VCaP (cell line): ENCODE measurements around the gene S100A3.

Experiments
- H3K27ac ChIP-seq: fragments of 450-650 bp; 2 replicates; pipeline ENCODE4 v1.5.1; 2017
- TF ChIP-seq, protein P1 (sequence below): fragments of 450-650 bp; conservative IDR thresholded peaks from 2 replicates; pipeline ENCODE4 v1.5.1; 2017; ENCODE audit warnings: mild to moderate bottlenecking, moderate library complexity

Gene S100A3

GRCh38 chr1:153550827-153551500 is 1.9 kb upstream of the S100A3 start:
- TF ChIP-seq, protein P1, sequence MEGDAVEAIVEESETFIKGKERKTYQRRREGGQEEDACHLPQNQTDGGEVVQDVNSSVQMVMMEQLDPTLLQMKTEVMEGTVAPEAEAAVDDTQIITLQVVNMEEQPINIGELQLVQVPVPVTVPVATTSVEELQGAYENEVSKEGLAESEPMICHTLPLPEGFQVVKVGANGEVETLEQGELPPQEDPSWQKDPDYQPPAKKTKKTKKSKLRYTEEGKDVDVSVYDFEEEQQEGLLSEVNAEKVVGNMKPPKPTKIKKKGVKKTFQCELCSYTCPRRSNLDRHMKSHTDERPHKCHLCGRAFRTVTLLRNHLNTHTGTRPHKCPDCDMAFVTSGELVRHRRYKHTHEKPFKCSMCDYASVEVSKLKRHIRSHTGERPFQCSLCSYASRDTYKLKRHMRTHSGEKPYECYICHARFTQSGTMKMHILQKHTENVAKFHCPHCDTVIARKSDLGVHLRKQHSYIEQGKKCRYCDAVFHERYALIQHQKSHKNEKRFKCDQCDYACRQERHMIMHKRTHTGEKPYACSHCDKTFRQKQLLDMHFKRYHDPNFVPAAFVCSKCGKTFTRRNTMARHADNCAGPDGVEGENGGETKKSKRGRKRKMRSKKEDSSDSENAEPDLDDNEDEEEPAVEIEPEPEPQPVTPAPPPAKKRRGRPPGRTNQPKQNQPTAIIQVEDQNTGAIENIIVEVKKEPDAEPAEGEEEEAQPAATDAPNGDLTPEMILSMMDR, result no peak
- no peak overlapping the region for H3K27ac ChIP-seq

DNA sequence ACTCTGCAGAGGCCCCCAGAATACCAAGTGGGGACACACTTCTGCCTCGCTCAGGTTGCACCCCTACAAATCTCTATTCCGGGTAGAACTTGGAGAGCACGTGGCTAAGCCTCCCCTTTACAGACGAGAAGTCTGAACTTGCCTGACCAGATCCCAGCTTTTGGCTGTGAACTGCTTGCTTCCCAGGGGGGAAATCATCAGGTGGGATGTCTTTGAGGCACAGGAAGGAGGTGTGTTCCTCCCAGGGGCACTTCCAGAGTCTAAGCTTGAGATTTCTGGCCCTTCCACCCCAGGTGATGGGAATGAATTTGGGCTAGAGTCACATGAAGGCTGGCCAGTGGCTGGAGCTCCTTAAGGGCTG is 1.3 kb upstream of the S100A3 start:
- no peak overlapping the region for H3K27ac ChIP-seq

GRCh38 chr1:153549741-153550397 is 811 bp upstream of the S100A3 start:
- TF ChIP-seq, protein P1, result no peak
- no peak overlapping the region for H3K27ac ChIP-seq

More for the DNA sequence above, 1.3 kb upstream of the S100A3 start:
- TF ChIP-seq, protein P1, result no peak

DNA sequence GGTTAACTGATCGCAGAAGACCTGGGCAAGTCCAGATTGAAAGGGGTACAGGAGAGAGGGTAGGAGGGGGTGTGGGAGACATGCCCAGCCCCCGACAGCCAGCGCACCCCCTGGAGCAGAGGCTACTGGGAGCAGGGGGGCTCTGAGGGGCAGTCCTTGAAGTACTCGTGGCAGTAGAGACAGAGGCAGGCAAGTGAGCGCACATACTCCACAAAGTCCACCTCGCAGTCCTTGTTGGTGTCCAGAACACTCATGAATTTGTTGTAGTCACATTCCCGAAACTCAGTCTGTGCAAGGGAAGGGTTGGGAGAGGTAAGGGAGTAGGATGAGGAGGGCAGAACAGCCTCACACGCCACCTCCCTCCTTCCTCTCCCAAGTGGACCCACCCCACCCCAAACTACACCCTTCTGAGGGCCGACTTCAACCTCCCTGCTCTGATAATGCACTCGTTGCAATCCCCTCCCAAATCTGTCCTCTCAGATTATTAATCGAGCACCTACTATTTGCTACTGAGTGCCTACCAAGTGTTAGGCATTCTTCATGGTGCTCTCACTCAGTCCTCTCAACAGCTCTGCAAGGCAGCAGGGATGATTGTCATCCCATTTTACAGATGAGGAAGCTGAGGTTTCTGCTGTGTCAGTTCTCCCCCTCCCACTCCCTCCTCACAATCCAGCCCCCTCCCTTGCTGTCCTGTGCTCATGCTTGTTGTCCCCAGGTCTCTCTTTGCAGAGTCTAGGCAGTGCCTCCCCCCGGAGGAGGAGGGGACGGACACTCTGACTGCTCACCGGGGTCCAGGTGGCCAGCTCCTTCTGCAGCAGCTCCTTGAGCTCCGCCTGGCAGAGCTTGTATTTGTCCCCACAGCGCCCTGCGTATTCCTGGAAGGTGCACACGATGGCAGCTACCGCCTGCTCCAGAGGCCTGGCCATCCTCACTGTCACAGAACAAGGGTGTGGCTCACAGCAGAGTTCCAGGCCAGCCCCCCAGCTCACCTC is 1.2 kb downstream of the S100A3 start:
- TF ChIP-seq, protein P1, result no peak
- H3K27ac ChIP-seq, result no peak overlapping the region

- TF ChIP-seq, protein P1, result no peak
- H3K27ac ChIP-seq, result no peak overlapping the region
Observed at GRCh38 chr1:153546796-153547559, 2.1 kb downstream of the S100A3 start.

GRCh38 chr1:153546371-153546770 is 2.7 kb downstream of the S100A3 start:
- no peak overlapping the region for H3K27ac ChIP-seq
- TF ChIP-seq, protein P1, result no peak
